ENCODE results near the gene L3MBTL2. TPM values are rescaled to one million over a fixed set of nuclear protein-coding genes. Genes with fewer than 3 reads are reported as not detected.
"Not testable (repeated sequence)": the region's sequence is repeated elsewhere in the genome, so short reads cannot be mapped to it uniquely, and the experiment has no call there.

The L3MBTL2 gene
- 10 to 100 TPM; 26.6 to 32.2 (median 30.5) TPM for polyA plus RNA-seq

- Mint-ChIP-seq H3K36me3 (peaks cover 4 to 5% (median 4%) of the 10 kb centered on the region in 3 donors), H3K27me3 (ENCODE audit: low read depth in 3 of 3) (peaks cover 9 to 13% (median 12%) of the 10 kb centered on the region in 3 donors), H3K9me3 (no peaks in the 10 kb centered on the region), H3K4me3 (peak within 1 kb of the TSS; percentile 93 to 97 (median 94)), H3K27ac (peak within 1 kb of the TSS; percentile 82 to 95 (median 94)), H3K4me1 (peaks cover 15 to 38% of the 10 kb centered on the region in 2 donors)
- DNase-seq: peak; percentile 95 to 96 (median 95)
Observed at GRCh38 chr22:41204992-41205900, at the start of gene L3MBTL2. TSS of gene L3MBTL2 (plus strand) at chr22:41205312. CDS start at chr22:41205363, 51 bp downstream.

DNA sequence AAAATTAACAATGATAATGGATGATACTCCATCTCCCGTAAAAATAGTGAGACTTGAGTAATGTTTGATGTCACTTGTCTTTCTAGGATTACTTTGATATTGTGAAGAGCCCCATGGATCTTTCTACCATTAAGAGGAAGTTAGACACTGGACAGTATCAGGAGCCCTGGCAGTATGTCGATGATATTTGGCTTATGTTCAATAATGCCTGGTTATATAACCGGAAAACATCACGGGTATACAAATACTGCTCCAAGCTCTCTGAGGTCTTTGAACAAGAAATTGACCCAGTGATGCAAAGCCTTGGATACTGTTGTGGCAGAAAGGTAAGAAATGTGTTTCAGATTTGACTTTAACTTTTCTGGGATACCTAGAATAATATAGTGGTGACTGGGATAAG, 48.0 kb upstream of the L3MBTL2 start:
- no peaks in the 10 kb centered on the region for H3K9me3 Mint-ChIP-seq

GRCh38 chr22:41169157-41169556, 36.0 kb upstream of the L3MBTL2 start:
- H3K27ac Mint-ChIP-seq: no peak overlapping the region
- H3K27me3 Mint-ChIP-seq (ENCODE audit: low read depth in 3 of 3): peaks cover 0 to 5% (median 4%) of the 10 kb centered on the region in 3 donors
- peaks cover 23 to 56% (median 38%) of the 10 kb centered on the region in 3 donors for H3K36me3 Mint-ChIP-seq

More for the DNA sequence above, 48.0 kb upstream of the L3MBTL2 start:
- peaks cover 2 to 9% of the 10 kb centered on the region in 2 donors for H3K4me1 Mint-ChIP-seq
- peaks cover 0 to 5% (median 0%) of the 10 kb centered on the region in 3 donors for H3K27me3 Mint-ChIP-seq (ENCODE audit: low read depth in 3 of 3)
- peaks cover 15 to 55% (median 39%) of the 10 kb centered on the region in 3 donors for H3K36me3 Mint-ChIP-seq
- no peak for DNase-seq
- no peak overlapping the region for H3K4me3 Mint-ChIP-seq
- H3K27ac Mint-ChIP-seq: peak overlapping the region in 1 of 6 donors; percentile 34

GRCh38 chr22:41171996-41172395, 33.1 kb upstream of the L3MBTL2 start:
- peaks cover 25 to 61% (median 44%) of the 10 kb centered on the region in 3 donors for H3K36me3 Mint-ChIP-seq
- H3K27me3 Mint-ChIP-seq (ENCODE audit: low read depth in 3 of 3): peaks cover 0 to 9% (median 5%) of the 10 kb centered on the region in 3 donors
- no peak for DNase-seq
- H3K9me3 Mint-ChIP-seq: no peaks in the 10 kb centered on the region
- H3K4me1 Mint-ChIP-seq: peaks cover 0 to 5% of the 10 kb centered on the region in 2 donors
- peak overlapping the region in 1 of 6 donors; percentile 50 for H3K27ac Mint-ChIP-seq
- no peak overlapping the region for H3K4me3 Mint-ChIP-seq

More at GRCh38 chr22:41169157-41169556, 36.0 kb upstream of the L3MBTL2 start:
- DNase-seq: no peak
- peaks cover 0 to 5% of the 10 kb centered on the region in 2 donors for H3K4me1 Mint-ChIP-seq
- H3K9me3 Mint-ChIP-seq: no peaks in the 10 kb centered on the region
- H3K4me3 Mint-ChIP-seq: no peak overlapping the region

- Mint-ChIP-seq H3K36me3 (peaks cover 17 to 48% (median 25%) of the 10 kb centered on the region in 3 donors), H3K27ac (peak overlapping the region in 1 of 6 donors; percentile 29), H3K9me3 (no peaks in the 10 kb centered on the region), H3K27me3 (ENCODE audit: low read depth in 3 of 3) (peaks cover 3 to 8% (median 3%) of the 10 kb centered on the region in 3 donors), H3K4me1 (peaks cover 0 to 5% of the 10 kb centered on the region in 2 donors), H3K4me3 (no peak overlapping the region)
- DNase-seq: no peak
Observed at GRCh38 chr22:41175546-41175945, 29.6 kb upstream of the L3MBTL2 start.

- Mint-ChIP-seq H3K36me3 (peaks cover 20 to 45% (median 22%) of the 10 kb centered on the region in 3 donors), H3K27me3 (ENCODE audit: low read depth in 3 of 3) (peaks cover 1 to 12% (median 8%) of the 10 kb centered on the region in 3 donors), H3K27ac (peak overlapping the region in 1 of 6 donors; percentile 55), H3K4me3 (no peak overlapping the region), H3K4me1 (peaks cover 3 to 5% of the 10 kb centered on the region in 2 donors), H3K9me3 (no peaks in the 10 kb centered on the region)
- DNase-seq: no peak
Observed at GRCh38 chr22:41177040-41177621, 28.0 kb upstream of the L3MBTL2 start.

- Mint-ChIP-seq H3K4me1 (peaks cover 0 to 3% of the 10 kb centered on the region in 2 donors), H3K36me3 (peaks cover 16 to 39% (median 17%) of the 10 kb centered on the region in 3 donors), H3K27ac (no peak overlapping the region)
Observed at GRCh38 chr22:41177622-41178424, 27.3 kb upstream of the L3MBTL2 start.

GRCh38 chr22:41178425-41178975, 26.6 kb upstream of the L3MBTL2 start:
- Mint-ChIP-seq H3K27me3 (ENCODE audit: low read depth in 3 of 3) (peaks cover 1 to 12% (median 8%) of the 10 kb centered on the region in 3 donors), H3K9me3 (no peaks in the 10 kb centered on the region), H3K4me3 (no peak overlapping the region), H3K4me1 (peaks cover 0 to 3% of the 10 kb centered on the region in 2 donors), H3K36me3 (peaks cover 11 to 32% (median 12%) of the 10 kb centered on the region in 3 donors), H3K27ac (peak overlapping the region in 2 of 6 donors; percentile 25 to 48)
- no peak for DNase-seq

More at GRCh38 chr22:41177622-41178424, 27.3 kb upstream of the L3MBTL2 start:
- H3K4me3 Mint-ChIP-seq: no peak overlapping the region
- no peaks in the 10 kb centered on the region for H3K9me3 Mint-ChIP-seq
- DNase-seq: no peak
- H3K27me3 Mint-ChIP-seq (ENCODE audit: low read depth in 3 of 3): peaks cover 1 to 12% (median 8%) of the 10 kb centered on the region in 3 donors

GRCh38 chr22:41180362-41180761, 24.8 kb upstream of the L3MBTL2 start:
- not testable (repeated sequence) for H3K4me1 Mint-ChIP-seq, H3K4me3 Mint-ChIP-seq, DNase-seq, H3K9me3 Mint-ChIP-seq
- Mint-ChIP-seq H3K27ac (peak overlapping the region in 2 of 6 donors; percentile 40 to 43), H3K36me3 (peaks cover 6 to 25% (median 10%) of the 10 kb centered on the region in 3 donors), H3K27me3 (ENCODE audit: low read depth in 3 of 3) (peaks cover 1 to 12% (median 8%) of the 10 kb centered on the region in 3 donors)

- Mint-ChIP-seq H3K9me3 (no peaks in the 10 kb centered on the region), H3K27me3 (ENCODE audit: low read depth in 3 of 3) (peaks cover 1 to 12% (median 7%) of the 10 kb centered on the region in 3 donors), H3K4me1 (peaks cover 0 to 3% of the 10 kb centered on the region in 2 donors), H3K36me3 (peaks cover 6 to 21% (median 7%) of the 10 kb centered on the region in 3 donors), H3K27ac (peak overlapping the region; percentile 13 to 83 (median 62)), H3K4me3 (no peak overlapping the region)
- DNase-seq: no peak
Observed at GRCh38 chr22:41180926-41181325, 24.2 kb upstream of the L3MBTL2 start.

- no peaks in the 10 kb centered on the region for H3K9me3 Mint-ChIP-seq
- peaks cover 0 to 12% (median 4%) of the 10 kb centered on the region in 3 donors for H3K27me3 Mint-ChIP-seq (ENCODE audit: low read depth in 3 of 3)
- peaks cover 0 to 3% of the 10 kb centered on the region in 2 donors for H3K4me1 Mint-ChIP-seq
- DNase-seq: no peak
- H3K27ac Mint-ChIP-seq: peak overlapping the region; percentile 13 to 83 (median 62)
- H3K4me3 Mint-ChIP-seq: no peak overlapping the region
- H3K36me3 Mint-ChIP-seq: peaks cover 3 to 16% (median 6%) of the 10 kb centered on the region in 3 donors
Observed at GRCh38 chr22:41181349-41182241, 23.5 kb upstream of the L3MBTL2 start.

- H3K27me3 Mint-ChIP-seq (ENCODE audit: low read depth in 3 of 3): peaks cover 0 to 4% (median 4%) of the 10 kb centered on the region in 3 donors
- DNase-seq: no peak
- H3K4me3 Mint-ChIP-seq: no peak overlapping the region
- H3K9me3 Mint-ChIP-seq: no peaks in the 10 kb centered on the region
- H3K4me1 Mint-ChIP-seq: peaks cover 0 to 3% of the 10 kb centered on the region in 2 donors
- H3K36me3 Mint-ChIP-seq: peaks cover 0 to 6% (median 3%) of the 10 kb centered on the region in 3 donors
- H3K27ac Mint-ChIP-seq: no peak overlapping the region
Observed at GRCh38 chr22:41184679-41185078, 20.4 kb upstream of the L3MBTL2 start.
